MV-4-11 (cell line): ENCODE measurements around the gene SANBR.

Experiments used
- DNase-seq: peaks from one replicate; lab custom pipeline; 2025; lab: John Stamatoyannopoulos, UW

SANBR gene

GRCh38 chr2:61090386-61090921, 24.8 kb downstream of the SANBR start:
- DNase-seq = no peak

DNA sequence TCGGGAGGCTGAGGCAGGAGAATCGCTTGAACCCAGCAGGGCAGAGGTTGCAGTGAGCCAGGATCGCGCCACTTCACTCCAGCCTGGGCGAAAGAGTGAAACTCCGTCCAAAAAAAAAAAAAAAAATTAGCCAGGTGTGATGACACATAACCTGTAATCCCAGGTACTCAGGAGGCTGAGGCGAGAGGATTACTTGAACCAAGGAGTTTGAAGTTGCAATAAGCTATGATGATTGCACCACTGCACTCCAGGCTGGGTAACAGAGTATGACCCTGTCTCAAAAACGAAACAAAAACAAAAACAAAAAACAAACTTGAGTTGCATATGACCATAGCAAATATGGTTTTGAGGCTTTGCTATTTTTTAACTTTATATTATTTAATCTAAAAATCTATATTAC, 25.8 kb downstream of the SANBR start:
- no peak for DNase-seq

DNA sequence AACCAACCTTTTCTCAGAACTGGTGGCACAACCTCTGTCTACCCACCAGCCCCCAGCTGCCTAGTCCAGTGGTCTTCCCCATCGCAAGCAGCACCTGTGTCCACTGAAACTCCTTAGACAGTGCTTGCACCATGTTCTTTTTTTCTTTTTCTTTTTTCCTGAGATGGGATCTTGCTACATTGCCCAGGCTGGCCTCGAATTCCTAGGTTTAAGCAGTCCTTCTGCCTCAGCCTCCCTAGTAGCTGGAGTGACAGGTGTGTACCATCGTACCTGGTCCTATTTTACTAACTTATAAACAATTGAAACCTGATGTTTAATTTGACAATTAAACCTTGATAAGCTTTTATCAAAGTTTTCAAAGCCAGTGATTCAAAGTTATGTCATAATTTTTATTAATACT, 30.8 kb downstream of the SANBR start:
- no peak for DNase-seq

- DNase-seq = no peak
Measured at GRCh38 chr2:61100801-61101200, 35.1 kb downstream of the SANBR start.

DNA sequence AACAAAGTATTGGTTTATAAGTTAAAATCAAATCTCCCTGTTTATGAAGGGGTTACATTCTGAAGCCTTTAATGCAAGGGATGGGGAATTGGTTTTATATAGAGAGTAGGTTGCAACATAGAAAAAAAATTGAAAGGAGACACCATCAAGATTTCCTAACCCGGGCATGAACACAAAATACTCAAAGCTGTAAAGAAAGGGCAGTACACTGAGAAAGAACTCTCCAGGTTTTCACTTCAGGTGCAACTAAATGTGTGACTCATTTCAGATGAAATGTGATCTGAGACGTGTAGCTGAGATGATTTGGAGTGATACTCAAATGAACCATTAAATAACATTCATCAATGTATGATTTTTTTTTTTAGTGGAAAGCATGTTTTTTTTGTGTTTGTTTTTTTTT, 43.6 kb downstream of the SANBR start:
- no peak for DNase-seq

GRCh38 chr2:61111708-61112107, 46.0 kb downstream of the SANBR start:
- DNase-seq = no peak

- DNase-seq = no peak
Measured at GRCh38 chr2:61114147-61114546, 48.5 kb downstream of the SANBR start.
